Stimulated activated CD8-positive, alpha-beta memory T cell treated with anti-CD3 and anti-CD28 coated beads, Interleukin-2, amount 100 ng/mL, for 1 hour (primary cell): ENCODE results near the gene USP37.
"Not testable (repeated sequence)": the region's sequence is repeated elsewhere in the genome, so short reads cannot be mapped to it uniquely, and the experiment has no call there.

Experiments
- DNase-seq, 2 donors: peaks; one replicate each; pipeline ENCODE4 v3.0.0-alpha.2; 2020; ENCODE audit warnings: low read depth in 2 of 2

USP37 gene

GRCh38 chr2:218568190-218569037 lies at the start of gene USP37, which contains the start of gene CNOT9:
Gene USP37, minus strand, starts transcription at chr2:218568351. Its CDS starts 9,698 bp downstream, at chr2:218558653.
Gene CNOT9, plus strand, starts transcription at chr2:218568839. Its CDS starts 116 bp downstream, at chr2:218568955.
- peak; percentile 100 for DNase-seq

- DNase-seq: no peak
These were observed 47.7 kb upstream of the USP37 start for GRCh38 chr2:218615868-218616315.

- no peak for DNase-seq
These were observed 39.4 kb upstream of the USP37 start, which contains the start of gene PLCD4 for GRCh38 chr2:218607436-218608115. Gene PLCD4, plus strand, starts transcription at chr2:218607899. Its CDS starts 7,841 bp downstream, at chr2:218615740.

GRCh38 chr2:218605432-218605831 lies 37.3 kb upstream of the USP37 start:
- no peak for DNase-seq

GRCh38 chr2:218585541-218585940 lies 17.4 kb upstream of the USP37 start:
- DNase-seq: no peak

GRCh38 chr2:218583983-218584850 lies 16.1 kb upstream of the USP37 start:
- no peak for DNase-seq

GRCh38 chr2:218582076-218582475 lies 13.9 kb upstream of the USP37 start:
- no peak for DNase-seq

GRCh38 chr2:218578272-218578877 lies 10.2 kb upstream of the USP37 start:
- no peak for DNase-seq

GRCh38 chr2:218577482-218578220 lies 9.5 kb upstream of the USP37 start:
- no peak for DNase-seq

GRCh38 chr2:218576854-218577253 lies 8.7 kb upstream of the USP37 start:
- no peak for DNase-seq

GRCh38 chr2:218570850-218571249 lies 2.7 kb upstream of the USP37 start:
- DNase-seq: no peak

GRCh38 chr2:218569661-218570500 lies 1.7 kb upstream of the USP37 start:
- DNase-seq: no peak

GRCh38 chr2:218569038-218569431 lies 884 bp upstream of the USP37 start:
- DNase-seq: peak; percentile 30 to 50

GRCh38 chr2:218567797-218568189 lies 358 bp downstream of the USP37 start:
- no peak for DNase-seq

GRCh38 chr2:218566296-218566695 lies 1.9 kb downstream of the USP37 start:
- DNase-seq: no peak

GRCh38 chr2:218564056-218564455 lies 4.1 kb downstream of the USP37 start:
- DNase-seq: no peak

- DNase-seq: no peak
These were observed 9.2 kb downstream of the USP37 start for GRCh38 chr2:218558986-218559385.

- no peak for DNase-seq
These were observed 10.2 kb downstream of the USP37 start for GRCh38 chr2:218557941-218558340.

- no peak for DNase-seq
These were observed 12.6 kb downstream of the USP37 start for GRCh38 chr2:218555527-218555926.

GRCh38 chr2:218554225-218554624 lies 13.9 kb downstream of the USP37 start:
- DNase-seq: not testable (repeated sequence)
